MV-4-11 (cell line): ENCODE results near the gene SLC5A2.

ENCODE experiments used
- DNase-seq: peaks from one replicate; lab custom pipeline; 2025; lab: John Stamatoyannopoulos, UW

SLC5A2 gene

DNA sequence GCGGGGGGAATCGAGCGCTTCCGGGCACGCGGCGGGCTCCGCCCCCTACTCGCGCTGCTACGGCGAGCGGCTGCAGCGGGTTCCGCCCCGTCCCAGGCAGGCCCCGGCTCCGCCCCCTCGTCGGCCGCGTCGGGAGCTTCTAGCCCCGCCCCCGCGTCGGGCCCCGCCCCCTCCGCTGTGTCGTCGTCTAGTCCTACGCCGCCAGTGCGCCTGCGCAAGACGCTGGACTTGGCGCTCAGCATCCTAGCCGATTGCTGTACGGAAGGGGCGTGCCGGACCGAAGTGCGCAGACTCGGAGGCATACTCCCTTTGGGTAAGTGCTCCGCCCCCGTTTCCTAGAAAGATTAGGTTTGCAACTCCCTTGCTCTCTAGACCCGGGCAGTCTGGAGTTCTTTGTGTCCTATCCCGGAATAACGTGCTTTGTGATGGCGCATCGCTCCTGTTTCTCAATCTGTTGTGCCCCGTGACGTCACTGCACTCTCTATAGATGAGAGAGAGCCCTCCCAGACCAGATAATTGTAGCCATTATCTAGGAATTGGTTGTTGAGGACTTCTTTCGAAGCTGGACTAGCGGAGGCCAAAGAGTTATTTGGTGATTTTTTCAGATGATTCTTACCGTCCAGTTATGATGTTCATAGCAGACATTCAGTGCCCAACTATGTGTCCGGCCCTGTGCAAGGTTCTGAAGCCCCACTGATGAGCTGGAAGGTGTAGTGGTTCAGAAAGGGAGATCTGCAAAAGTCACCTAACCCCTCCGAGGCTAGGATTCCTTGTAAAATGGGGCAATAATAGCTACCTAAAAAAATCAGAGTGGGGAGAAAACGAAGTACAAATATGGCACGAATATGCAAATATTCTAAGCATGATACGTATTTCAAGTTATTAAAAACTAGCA is 23.0 kb upstream of the SLC5A2 start:
- peak; percentile 99 for DNase-seq

DNA sequence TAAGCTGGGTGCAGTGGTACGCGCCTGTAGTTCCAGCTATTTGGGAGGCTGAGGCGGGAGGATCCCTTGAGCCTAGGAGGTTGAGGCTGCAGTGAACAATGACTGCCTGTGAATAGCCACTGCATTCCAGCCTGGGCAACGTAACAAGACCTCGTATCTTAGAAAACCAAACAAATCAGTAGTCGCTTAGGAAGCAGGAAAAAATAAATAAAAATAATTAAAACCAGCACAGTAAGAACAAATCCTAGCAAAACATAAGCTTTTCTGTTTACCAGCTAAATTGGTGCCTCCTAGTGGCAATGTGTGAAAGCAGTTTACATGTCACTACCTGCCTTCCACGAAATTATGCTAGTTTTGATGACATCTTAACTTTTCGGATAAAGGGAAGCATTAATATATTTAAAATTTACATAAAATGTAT is 22.3 kb upstream of the SLC5A2 start:
- peak; percentile 42 for DNase-seq

DNA sequence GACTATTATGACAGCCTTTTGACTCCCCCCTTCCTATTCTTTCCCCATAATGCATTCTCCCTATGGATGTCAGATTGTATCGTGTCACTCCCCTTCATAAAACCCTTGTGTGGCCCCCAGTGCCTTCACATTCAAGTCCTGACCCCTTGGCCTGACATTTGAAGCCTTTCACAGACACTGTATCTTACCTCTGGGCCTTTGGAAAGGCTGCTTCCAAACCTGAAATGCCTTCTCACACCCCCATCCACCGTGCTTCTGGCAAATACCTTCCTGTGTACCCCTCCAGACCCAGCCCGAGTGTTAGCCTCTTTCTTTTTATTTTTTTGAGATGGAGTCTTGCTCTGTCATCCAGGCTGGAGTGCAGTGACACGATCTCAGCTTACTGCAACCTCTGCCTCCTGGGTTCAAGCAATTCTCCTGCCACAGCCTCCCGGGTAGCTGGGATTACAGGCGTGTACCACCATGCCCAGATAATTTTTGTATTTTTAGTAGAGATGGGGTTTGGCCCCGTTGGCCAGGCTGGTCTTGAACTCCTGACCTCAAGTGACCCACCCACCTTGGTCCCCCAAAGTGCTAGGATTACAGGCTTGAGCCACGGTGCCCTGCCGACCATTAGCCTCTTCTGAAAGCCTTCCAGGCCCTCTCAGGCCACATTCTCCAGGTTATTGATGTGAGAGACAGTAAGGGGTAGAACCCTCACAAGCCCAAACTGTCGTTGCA is 21.6 kb upstream of the SLC5A2 start:
- DNase-seq: no peak

DNA sequence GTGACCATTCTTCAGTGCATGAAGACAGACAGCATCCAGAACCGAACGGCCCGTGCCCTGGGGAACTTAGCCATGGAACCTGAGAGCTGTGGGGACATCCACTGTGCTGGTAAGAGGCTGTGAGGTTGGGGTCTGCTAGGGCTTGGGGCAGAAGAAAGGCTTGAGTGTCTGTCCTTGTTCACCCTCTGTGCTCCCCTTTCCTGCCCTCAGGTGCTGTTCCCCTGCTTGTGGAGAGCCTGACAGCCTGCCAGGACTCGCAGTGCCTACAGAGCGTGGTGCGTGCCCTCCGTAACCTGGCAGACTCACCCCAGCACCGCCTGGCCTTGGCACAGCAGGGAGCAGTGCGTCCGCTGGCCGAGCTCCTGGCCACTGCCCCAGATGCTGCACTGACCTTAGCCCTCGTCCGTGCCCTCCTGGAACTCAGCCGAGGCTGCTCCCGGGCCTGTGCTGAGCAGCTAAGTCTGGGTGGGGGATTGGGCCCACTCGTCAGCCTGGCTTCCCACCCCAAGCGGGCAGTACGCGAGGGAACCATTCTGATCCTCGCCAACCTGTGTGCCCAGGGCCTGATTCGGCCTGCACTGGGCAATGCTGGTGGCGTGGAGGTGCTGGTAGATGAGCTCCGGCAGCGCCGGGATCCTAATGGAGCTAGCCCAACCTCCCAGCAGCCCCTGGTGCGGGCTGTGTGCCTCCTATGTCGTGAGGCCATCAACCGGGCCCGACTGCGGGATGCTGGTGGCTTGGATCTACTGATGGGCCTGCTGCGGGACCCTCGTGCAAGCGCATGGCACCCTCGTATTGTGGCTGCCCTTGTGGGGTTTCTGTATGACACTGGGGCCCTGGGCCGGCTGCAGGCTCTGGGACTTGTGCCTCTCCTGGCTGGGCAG is 20.8 kb upstream of the SLC5A2 start:
- no peak for DNase-seq

DNA sequence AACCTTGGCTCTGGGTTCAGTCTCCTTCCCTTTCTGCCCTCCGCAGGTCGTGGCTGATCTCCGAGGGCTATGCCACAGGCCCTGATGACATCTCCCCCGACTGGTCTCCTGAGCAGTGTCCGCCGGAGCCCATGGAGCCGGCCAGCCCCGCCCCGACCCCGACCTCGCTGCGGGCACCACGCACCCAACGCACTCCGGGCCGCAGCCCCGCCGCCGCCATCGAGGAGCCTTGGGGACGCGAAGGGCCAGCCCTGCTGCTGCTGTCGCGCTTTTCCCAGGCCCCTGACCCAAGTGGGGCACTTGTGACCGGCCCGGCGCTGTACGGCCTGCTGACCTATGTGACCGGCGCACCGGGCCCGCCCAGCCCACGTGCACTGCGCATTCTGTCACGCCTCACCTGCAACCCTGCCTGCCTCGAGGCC is 18.6 kb upstream of the SLC5A2 start:
- no peak for DNase-seq

DNA sequence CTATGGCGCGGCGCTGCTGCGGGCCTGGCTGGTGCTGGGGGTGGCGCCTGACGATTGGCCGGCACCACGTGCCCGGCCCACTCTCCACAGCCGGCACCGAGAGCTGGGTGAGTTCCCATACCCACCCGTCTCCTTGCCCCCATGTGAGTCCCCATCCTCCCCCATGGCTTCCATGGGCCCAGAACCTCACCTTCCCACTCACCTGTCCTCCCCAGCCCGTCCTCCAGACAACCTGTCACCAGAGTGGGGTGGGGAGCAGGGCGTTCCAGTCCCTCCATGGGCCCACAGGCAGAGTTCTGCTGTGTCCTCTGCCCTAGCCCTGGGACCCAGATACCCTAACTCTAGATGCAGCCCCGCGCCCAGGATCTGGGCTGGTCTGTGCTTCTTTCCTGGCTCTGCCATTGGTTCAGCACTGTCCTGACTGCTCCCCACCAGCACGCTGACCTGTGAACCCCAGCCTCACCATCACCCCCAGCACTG is 18.1 kb upstream of the SLC5A2 start:
- DNase-seq: no peak

DNA sequence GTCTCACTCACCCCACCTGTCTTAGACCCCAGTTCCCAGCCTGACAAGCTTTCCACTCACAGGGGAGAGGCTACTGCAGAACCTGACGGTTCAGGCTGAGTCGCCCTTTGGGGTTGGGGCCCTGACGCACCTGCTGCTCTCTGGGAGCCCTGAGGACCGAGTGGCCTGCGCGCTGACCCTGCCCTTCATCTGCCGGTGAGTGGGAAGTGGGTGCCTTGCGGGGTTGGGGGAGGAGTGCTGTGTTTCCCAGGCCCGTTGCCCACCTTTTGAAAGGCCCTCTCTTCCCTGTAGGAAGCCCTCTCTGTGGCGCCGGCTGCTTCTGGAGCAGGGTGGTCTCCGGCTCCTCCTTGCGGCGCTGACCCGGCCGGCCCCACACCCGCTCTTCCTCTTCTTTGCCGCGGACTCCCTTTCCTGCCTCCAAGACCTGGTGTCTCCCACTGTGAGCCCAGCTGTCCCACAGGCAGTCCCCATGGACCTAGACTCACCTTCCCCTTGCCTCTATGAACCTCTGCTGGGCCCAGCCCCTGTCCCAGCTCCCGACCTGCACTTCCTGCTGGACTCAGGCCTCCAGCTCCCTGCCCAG is 17.0 kb upstream of the SLC5A2 start:
- no peak for DNase-seq

DNA sequence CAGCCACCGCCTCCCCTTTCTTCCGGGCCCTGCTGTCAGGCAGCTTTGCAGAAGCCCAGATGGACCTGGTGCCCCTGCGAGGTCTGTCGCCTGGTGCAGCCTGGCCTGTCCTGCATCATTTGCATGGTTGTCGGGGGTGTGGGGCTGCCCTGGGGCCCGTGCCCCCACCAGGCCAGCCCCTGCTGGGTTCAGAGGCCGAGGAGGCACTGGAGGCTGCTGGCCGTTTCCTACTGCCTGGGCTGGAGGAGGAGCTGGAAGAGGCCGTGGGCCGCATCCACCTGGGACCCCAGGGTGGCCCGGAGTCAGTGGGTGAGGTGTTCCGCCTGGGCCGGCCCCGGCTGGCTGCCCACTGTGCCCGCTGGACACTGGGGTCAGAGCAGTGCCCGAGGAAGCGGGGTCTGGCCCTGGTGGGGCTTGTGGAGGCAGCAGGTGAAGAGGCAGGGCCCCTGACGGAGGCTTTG is 16.5 kb upstream of the SLC5A2 start:
- DNase-seq: no peak

DNA sequence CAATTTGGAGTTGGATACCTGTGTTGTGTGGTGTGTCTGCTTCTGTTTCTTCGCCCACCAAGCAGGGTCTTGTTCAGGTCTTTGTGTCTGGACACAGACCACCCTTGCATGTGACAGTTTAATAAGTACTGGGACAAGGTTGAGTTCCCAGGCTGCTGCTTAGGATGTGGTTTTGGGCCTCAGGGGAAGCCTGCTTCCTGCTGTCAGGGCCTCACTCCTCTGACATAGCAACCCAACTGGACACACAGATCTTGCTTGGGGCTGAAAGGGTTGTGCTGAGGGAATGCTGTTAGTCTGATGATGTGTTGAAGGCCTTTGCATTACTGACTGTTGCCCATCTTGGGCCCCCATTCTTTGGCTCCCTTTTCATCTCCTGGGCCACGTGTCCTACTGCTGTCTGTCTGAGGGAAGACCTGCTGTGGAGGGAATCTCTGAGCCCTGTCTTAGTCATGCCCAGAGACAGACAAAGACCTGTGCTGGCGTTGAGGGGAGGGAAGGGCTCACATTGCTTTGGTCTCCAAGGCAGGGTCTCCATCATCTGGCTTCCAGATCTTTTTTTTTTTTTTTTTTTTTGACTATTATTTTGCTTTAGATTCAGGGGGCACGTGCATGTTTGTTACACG is 15.7 kb upstream of the SLC5A2 start:
- DNase-seq: peak; percentile 40

DNA sequence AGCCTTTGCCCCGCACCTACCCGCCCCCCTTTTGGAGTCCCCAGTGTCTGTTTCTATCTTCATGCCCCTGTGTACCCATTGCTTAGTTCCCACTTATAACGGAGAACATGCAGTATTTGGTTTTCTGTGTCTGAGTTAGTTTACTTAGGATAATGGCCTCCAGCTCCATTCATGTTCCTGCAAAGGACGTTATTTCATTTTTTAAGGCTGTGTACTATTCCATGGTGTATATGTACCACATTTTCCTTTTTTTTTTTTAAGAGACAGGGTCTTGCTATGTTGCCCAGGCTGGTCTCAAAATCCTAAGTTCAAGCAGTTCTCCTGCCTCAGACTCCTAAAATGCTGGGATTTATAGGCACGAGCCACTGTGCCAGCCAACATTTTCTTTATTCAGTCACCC is 15.1 kb upstream of the SLC5A2 start:
- no peak for DNase-seq

DNA sequence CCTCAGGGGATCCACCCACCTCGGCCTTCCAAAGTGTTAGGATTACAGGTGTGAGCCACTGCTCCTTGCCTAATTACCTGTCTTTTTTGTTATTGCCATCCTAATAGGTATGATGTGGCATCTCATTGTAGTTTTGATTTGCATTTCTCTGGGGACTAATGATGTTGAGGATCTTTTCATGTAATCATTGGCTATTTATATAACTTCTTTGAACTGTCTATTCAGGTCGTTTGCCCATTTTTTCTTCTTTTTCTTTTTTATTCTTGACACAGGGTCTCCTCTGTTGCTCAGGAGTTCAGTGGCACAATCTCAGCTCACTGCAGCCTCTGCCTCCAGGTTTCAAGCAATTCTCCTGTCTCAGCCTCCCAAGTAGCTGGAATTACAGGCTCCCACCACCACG is 12.3 kb upstream of the SLC5A2 start:
- DNase-seq: no peak

DNA sequence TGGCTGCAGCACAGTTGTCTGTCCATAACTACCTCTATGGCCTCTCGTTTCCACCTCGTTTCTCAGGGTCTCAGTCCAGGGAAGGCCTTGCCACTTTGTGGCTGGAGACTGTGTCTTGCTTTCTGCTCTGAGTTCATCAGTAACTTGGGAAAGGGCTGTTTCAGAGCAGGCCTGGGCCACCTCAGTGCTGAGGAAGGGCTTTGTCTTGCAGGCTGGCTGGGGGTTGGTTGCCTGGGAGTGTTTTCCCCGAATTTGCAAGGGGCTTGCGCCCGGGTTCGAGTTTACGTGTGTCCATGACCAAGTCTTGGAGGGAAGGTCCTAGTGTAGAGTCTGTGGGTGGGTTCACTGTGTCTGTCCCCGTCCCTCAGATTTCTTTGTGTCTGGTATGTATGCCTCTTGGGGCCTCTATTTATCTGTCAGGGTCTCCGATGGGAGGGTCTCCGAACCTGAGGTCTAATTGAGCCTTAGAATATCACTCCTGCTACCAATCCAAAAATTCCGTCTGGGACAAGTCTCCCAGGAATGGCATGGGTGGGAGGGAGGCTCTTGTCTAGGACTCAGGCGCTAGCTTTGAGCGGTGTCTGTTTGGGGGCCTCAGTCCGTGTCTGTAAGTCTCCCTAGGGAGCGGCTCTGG is 11.6 kb upstream of the SLC5A2 start:
- DNase-seq: no peak

DNA sequence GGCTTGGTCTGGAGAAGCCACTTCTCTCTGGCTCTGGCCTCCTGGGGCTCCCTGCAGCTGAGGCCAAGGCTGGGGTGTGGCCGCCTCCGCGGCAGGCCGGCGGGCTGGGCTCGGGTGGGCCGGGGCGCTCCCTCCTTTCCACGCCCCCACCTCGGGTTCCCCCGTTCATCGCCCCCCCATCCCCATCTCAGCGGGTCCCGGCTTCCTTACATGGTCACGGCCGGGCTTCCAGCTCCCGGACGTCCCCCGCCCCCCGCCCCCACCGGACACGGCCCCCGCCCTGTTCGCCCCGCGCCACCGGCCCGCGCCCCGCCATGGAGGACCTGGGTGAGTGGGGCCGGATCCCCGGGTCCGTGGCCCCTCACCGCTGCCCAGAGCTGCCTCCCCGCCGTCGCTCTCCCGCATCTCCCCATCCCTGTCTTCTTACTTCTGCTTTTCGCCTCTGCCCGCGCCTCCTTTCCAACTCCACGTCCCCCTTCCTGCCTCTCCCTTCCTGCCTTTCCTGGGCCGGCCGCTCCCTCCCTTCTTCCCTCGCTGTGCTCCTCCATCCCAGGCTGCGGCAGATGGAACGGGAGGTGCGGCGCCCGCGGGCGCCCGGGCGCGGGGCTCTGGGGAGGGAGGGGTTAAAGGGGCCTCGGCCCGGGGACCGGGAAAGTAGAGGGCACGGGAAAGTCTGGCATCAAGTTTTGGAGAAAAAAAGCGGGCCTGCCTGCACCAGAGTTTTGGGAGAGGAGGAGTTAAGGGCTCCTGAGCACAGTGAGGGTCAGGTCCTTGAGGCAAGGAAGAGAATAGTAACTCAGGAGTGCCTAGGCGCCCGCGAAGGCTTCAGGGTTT is 10.8 kb upstream of the SLC5A2 start, which contains the start of gene TGFB1I1:
Gene TGFB1I1, plus strand, starts transcription at position 278 of the 834 bp plus-strand sequence. Its CDS starts 37 bp downstream, at position 315.
- no peak for DNase-seq

DNA sequence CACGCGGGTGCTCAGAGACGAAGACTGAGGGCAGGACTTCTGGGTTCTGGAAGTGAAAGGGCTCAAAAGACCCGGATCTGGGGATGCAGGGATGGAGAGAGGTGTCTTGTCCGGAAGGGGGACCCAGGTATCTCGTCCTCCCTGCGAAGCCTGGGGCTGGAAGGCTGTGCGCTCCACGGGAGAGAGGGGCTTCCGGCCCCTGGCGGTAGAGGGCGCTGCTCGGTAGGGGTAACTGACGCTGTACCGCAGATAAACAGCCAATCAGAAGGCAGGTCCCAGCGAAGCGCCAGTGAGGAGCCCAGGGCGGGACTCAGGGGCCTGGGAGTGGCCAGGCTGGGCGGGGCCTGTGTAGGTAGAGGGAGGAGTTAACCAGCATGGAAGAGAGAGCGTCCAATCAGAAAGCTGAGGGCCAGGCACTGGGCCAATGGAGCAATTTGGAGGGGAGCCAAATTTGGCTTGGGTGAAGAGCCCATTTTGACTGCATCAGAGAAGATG is 10.2 kb upstream of the SLC5A2 start:
- peak; percentile 16 for DNase-seq

DNA sequence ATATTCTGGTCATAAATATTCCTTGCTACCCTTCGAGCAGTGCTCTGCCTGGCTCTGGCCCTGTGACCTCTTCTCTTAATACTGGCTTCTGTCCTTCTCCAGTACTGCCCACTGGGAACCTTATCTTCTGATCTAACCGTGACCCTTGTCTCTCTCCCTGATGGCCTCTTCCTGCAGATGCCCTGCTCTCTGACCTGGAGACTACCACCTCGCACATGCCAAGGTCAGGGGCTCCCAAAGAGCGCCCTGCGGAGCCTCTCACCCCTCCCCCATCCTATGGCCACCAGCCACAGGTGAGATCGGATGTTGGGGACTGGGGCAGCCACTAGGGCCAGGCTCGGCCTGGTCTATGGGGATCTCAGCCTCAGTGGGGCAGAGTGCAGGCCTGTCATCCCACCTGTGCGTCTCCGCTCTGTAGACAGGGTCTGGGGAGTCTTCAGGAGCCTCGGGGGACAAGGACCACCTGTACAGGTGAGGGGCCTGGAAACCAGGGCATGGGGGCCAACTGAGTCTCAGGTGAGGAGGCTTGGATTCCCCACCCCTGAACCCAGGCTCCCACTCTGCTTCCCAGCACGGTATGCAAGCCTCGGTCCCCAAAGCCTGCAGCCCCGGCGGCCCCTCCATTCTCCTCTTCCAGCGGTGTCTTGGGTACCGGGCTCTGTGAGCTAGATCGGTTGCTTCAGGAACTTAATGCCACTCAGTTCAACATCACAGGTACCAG is 9.5 kb upstream of the SLC5A2 start:
- no peak for DNase-seq

DNA sequence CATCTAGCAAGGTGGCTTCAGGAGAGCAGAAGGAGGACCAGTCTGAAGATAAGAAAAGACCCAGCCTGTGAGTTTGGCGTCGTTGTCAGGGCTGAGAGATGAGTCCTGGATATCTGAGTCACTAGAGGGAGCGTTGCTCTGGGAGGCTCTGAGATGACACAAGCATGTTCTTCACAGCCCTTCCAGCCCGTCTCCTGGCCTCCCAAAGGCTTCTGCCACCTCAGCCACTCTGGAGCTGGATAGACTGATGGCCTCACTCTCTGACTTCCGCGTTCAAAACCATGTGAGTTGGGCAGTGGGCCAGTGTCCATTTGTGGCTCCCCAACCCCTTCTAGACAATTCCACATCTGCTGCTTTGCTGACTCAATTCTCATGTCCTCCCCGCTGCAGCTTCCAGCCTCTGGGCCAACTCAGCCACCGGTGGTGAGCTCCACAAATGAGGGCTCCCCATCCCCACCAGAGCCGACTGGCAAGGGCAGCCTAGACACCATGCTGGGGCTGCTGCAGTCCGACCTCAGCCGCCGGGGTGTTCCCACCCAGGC is 8.7 kb upstream of the SLC5A2 start:
- DNase-seq: no peak

DNA sequence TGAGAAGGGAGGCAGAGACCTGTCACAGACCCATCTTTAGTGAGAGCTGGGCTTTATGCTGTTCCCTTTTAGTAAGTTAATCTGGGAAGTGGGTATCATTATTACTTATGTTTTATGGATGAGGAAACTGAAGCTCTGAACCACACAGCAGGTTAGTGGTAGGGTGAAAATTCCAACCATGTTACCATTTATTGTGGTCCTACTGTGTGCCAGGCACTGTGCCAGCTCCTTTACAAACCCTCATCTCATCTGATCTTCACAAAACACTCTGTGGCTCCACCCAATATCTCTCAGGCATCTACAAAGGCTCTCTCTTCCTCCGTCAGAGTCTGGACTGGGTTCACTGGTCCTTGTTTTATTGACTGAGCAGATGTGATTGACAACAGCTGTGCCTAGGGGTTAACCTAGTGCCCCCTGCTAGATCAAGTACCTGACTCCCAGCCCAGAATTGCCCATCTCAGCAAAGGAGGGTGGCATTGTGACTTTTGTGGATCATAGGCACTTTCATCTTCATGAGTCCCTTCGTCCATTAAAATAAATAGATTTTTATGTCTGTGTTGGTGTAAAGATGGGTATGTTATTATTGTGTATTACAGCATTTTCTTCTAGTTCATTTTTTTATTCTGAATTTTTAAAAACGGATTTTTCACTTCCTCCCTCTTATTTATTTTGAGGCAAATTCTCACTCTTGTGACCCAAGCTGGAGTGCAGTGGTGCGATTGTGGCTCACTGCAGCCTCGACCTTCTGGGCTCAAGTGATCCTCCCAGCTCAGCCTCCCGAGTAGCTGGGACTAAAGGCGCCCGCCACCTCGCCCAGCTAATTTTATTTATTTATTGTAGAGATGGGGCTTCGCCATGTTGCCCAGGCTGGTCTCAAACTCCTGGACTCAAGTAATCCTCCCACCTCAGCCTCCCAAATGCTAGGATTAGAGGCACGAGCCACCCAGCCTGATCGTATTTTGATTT is 7.9 kb upstream of the SLC5A2 start:
- DNase-seq: no peak
